ENCODE measurements around the gene TPP2. TPM values are rescaled to one million over a fixed set of nuclear protein-coding genes. Genes with fewer than 3 reads are reported as not detected.

The TPP2 gene
- total RNA-seq, 3 donors from 2014 or later = 37.6 to 44.0 (median 38.2) TPM

DNA sequence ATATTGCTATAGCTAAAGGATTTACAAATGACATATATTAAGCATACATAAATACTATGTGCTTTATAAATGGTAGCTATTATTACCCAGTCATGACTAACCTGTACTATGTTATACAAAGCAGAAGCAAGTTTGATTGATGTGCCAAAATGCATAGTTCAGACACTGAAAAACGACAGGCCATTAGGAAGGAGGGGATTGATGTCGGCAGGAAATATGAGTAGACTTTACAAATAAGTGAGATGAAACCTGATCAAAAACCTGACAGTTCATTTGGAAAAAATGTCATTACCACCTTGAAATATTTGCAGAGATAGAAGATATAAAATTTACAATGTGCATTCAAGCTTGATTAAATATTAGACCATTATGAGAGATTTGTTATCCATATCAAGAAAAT lies 38.8 kb upstream of the TPP2 start:
- intact Hi-C loops (cut with DNase I, micrococcal nuclease) = no loop called here
- DNase-seq = no peak
- ATAC-seq = no peak
- TF ChIP-seq, protein P1, sequence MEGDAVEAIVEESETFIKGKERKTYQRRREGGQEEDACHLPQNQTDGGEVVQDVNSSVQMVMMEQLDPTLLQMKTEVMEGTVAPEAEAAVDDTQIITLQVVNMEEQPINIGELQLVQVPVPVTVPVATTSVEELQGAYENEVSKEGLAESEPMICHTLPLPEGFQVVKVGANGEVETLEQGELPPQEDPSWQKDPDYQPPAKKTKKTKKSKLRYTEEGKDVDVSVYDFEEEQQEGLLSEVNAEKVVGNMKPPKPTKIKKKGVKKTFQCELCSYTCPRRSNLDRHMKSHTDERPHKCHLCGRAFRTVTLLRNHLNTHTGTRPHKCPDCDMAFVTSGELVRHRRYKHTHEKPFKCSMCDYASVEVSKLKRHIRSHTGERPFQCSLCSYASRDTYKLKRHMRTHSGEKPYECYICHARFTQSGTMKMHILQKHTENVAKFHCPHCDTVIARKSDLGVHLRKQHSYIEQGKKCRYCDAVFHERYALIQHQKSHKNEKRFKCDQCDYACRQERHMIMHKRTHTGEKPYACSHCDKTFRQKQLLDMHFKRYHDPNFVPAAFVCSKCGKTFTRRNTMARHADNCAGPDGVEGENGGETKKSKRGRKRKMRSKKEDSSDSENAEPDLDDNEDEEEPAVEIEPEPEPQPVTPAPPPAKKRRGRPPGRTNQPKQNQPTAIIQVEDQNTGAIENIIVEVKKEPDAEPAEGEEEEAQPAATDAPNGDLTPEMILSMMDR (IDR thresholded peaks at IDR 0.05) = no peak
- H3K36me3 ChIP-seq (ENCODE audit: low read depth) = no peaks in the 10 kb centered on the region
- no peaks in the 10 kb centered on the region for H3K9me3 ChIP-seq
- H3K4me3 ChIP-seq = no peak overlapping the region
- H3K4me1 ChIP-seq (ENCODE audit: low read depth) = no peaks in the 10 kb centered on the region

DNA sequence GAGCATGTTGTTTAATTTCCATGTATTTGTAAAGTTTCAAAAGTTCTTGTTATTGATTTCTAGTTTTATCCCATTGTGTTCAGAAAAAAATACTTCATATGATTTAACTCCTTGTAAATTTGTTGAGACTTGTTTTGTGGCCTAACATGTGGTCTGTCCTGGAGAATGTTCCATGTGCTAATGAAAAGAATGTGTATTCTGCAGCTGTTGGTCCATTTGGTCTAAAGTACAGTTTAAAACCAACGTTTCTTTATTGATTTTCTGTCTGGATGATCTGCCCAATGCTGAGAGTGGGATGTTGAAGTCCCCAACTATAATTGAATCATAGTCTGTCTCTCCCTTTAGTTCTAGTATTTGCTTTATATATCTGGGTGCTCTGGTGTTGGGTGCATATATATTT lies 34.9 kb upstream of the TPP2 start:
- TF ChIP-seq, protein P1 (IDR thresholded peaks at IDR 0.05) = no peak
- no peak for ATAC-seq
- DNase-seq = no peak
- no peaks in the 10 kb centered on the region for H3K36me3 ChIP-seq (ENCODE audit: low read depth)
- no peaks in the 10 kb centered on the region for H3K4me1 ChIP-seq (ENCODE audit: low read depth)
- H3K4me3 ChIP-seq = no peak overlapping the region
- intact Hi-C loops (cut with DNase I, micrococcal nuclease) = no loop called here
- H3K9me3 ChIP-seq = no peaks in the 10 kb centered on the region

DNA sequence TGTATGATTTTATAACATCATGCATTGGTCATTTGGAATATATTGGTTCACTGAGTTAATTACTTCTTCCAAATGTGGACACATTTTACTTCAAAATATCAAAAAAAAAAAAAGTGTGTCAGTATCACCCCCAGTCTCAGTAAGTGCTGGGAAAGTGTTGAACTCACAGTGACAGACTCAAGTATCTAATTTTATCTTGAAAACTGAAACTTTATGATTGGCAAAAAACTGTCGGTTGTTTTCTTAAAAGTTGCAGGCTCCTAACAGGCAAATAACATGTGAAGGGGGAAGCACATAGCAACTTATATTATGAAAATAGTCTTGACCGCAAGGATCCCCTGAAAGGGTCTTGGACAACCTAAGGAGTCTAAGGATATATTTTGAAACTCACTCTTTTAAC lies 33.5 kb upstream of the TPP2 start:
- Histone ChIP-seq H3K4me3 (no peak overlapping the region), H3K36me3 (ENCODE audit: low read depth) (no peaks in the 10 kb centered on the region), H3K4me1 (ENCODE audit: low read depth) (no peaks in the 10 kb centered on the region), H3K9me3 (no peaks in the 10 kb centered on the region)
- ATAC-seq (no peak), DNase-seq (no peak)
- intact Hi-C loops (cut with DNase I, micrococcal nuclease) = no loop called here
- TF ChIP-seq, protein P1 (IDR thresholded peaks at IDR 0.05) = no peak

DNA sequence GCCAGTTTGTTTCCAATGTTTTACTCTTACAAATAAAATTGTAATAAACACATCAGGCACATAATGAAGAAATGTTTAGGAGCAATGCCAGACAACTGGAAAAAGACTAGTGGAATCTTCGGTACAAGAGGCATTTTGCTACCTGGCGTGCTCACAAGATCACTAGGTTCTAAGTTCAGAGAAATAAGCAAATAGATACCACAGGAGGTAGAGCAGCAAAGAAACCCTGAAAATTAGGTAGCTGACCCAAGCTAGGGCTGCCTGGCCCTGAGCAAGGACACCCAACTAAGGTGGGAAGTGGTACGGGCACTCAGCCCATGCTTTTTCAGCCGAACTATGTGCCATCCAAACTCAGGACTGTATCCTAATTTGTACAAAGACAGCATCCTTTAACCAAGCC lies 32.2 kb upstream of the TPP2 start:
- no peak for DNase-seq
- Histone ChIP-seq H3K36me3 (ENCODE audit: low read depth) (no peaks in the 10 kb centered on the region), H3K4me3 (no peak overlapping the region), H3K4me1 (ENCODE audit: low read depth) (no peaks in the 10 kb centered on the region), H3K9me3 (no peaks in the 10 kb centered on the region)
- intact Hi-C loops (cut with DNase I, micrococcal nuclease) = no loop called here
- no peak for ATAC-seq
- TF ChIP-seq, protein P1 (IDR thresholded peaks at IDR 0.05) = no peak

DNA sequence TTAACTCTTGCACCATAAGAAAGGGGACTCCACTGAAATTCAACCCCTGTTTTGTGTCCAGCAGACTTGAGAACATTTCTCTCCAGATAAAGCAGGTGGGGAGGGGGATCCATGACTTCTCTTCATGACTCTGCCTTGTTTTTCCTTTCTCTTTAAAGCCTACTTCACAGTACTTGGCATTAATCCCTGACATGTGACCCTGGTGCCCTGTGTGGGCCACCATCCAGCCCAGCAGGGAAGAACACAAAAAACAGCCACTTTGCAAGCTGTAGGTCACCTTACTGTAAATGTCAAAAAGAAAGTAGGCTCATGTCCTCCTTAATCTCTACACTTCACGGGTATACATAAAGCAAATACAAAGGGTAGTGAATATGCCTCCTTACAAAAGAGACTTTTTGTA lies 30.3 kb upstream of the TPP2 start:
- TF ChIP-seq, protein P1 (IDR thresholded peaks at IDR 0.05) = no peak
- no peaks in the 10 kb centered on the region for H3K36me3 ChIP-seq (ENCODE audit: low read depth)
- intact Hi-C loops (cut with DNase I, micrococcal nuclease) = no loop called here
- DNase-seq = no peak
- H3K9me3 ChIP-seq = no peaks in the 10 kb centered on the region
- no peaks in the 10 kb centered on the region for H3K4me1 ChIP-seq (ENCODE audit: low read depth)
- H3K4me3 ChIP-seq = no peak overlapping the region
- ATAC-seq = no peak

DNA sequence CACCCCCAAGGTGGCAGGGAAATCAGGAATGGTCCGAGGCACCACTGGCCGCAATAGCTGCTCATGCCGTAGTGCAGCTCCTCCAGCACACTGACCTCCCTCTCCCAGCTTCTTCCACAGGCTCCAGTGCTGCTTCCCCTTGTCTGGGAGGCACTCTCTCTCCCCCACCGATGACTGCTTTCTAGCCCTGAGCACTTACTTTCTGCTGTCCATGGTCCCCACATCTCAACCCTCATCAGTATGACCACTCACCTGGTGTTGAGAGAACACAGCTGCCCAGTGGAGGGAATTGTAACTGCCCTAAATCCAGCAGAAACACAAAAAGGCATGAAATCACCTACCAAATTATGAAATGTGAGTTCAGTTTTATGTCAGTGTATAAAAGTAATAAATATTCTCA lies 28.9 kb upstream of the TPP2 start:
- TF ChIP-seq, protein P1 (IDR thresholded peaks at IDR 0.05) = no peak
- DNase-seq (no peak), ATAC-seq (no peak)
- Histone ChIP-seq H3K4me3 (no peak overlapping the region), H3K9me3 (no peaks in the 10 kb centered on the region), H3K36me3 (ENCODE audit: low read depth) (no peaks in the 10 kb centered on the region), H3K4me1 (ENCODE audit: low read depth) (no peaks in the 10 kb centered on the region)
- intact Hi-C loops (cut with DNase I, micrococcal nuclease) = no loop called here
